Testis (tissue), 2 donors: ENCODE results near the gene S1PR4.

Experiments
- CTCF ChIP-seq, 3 experiments: fragments of 450-650 bp in 2 of 3; fragments of 200-600 bp in 1 of 3; sonication (generic) in 1 of 3; IDR thresholded peaks; one replicate each; pipeline ENCODE4 v1.5.1; 2016 to 2019; ENCODE audit warnings: antibody characterized with exemption in 3 of 3, mild to moderate bottlenecking in 2 of 3, moderate library complexity in 1 of 3
- POLR2A ChIP-seq: fragments of 450-650 bp; IDR thresholded peaks from one replicate; pipeline ENCODE4 v1.6.1; 2017; ENCODE audit warnings: antibody characterized with exemption, mild to moderate bottlenecking, moderate library complexity

- TF ChIP-seq CTCF (IDR thresholded peaks at IDR 0.05), result no peak
- no peak for TF ChIP-seq POLR2A
These were observed 14.1 kb downstream of the S1PR4 start for GRCh38 chr19:3192684-3193083.
